H9 (cell line): Measurements from ENCODE around the gene MAN1A2. TPM values are rescaled to one million over a fixed set of nuclear protein-coding genes. Genes with fewer than 3 reads are reported as not detected.

Experiments
- DNase-seq: peaks from one replicate; pipeline ENCODE4 v3.0.0-alpha.2; 2017
- H2AFZ ChIP-seq: one replicate; pipeline ENCODE4 v1.6.1; 2013; ENCODE audit warnings: mild to moderate bottlenecking, low read length, control low read depth, moderate library complexity
- H2AK5ac ChIP-seq: 2 replicates; pipeline ENCODE4 v1.6.1; 2013; ENCODE audit warnings: low read length, control low read depth, mixed read lengths; ENCODE audit not compliant: insufficient read length
- H2BK120ac ChIP-seq: one replicate; pipeline ENCODE4 v1.6.1; 2013; ENCODE audit warnings: low read depth, mild to moderate bottlenecking, low read length, control low read depth, inconsistent platforms; ENCODE audit not compliant: poor library complexity, severe bottlenecking
- H2BK12ac ChIP-seq: 2 replicates; pipeline ENCODE4 v1.6.1; 2013; ENCODE audit warnings: low read length, control low read depth, mixed read lengths, low read depth; ENCODE audit not compliant: insufficient read length
- H2BK15ac ChIP-seq: 2 replicates; pipeline ENCODE4 v1.6.1; 2013; ENCODE audit warnings: low read depth, low read length, control low read depth
- H2BK20ac ChIP-seq: one replicate; pipeline ENCODE4 v1.6.1; 2013; ENCODE audit warnings: low read depth, mild to moderate bottlenecking, low read length, control low read depth, inconsistent platforms; ENCODE audit not compliant: poor library complexity, severe bottlenecking
- H2BK5ac ChIP-seq: 2 replicates; pipeline ENCODE4 v1.6.1; 2013; ENCODE audit warnings: low read length, control low read depth, mixed read lengths; ENCODE audit not compliant: insufficient read length
- H3K14ac ChIP-seq: 2 replicates; pipeline ENCODE4 v1.6.1; 2013; ENCODE audit warnings: low read length, control low read depth; ENCODE audit not compliant: insufficient read depth
- H3K18ac ChIP-seq: 2 replicates; pipeline ENCODE4 v1.6.1; 2013; ENCODE audit warnings: low read depth, mild to moderate bottlenecking, mixed read lengths, low read length, control low read depth; ENCODE audit not compliant: insufficient read length
- H3K23ac ChIP-seq: 2 replicates; pipeline ENCODE4 v1.6.1; 2013; ENCODE audit warnings: low read length, control low read depth, mixed read lengths, low read depth; ENCODE audit not compliant: insufficient read length
- H3K23me2 ChIP-seq: 2 replicates; pipeline ENCODE4 v1.6.1; 2013; ENCODE audit warnings: low read depth, mild to moderate bottlenecking, mixed read lengths, low read length, control low read depth; ENCODE audit not compliant: insufficient read length, poor library complexity, severe bottlenecking
- H3K27ac ChIP-seq: 2 replicates; pipeline ENCODE4 v1.5.1; 2013; ENCODE audit warnings: low read length, control low read depth, mixed read lengths, low read depth; ENCODE audit not compliant: insufficient read length
- H3K27me3 ChIP-seq: 2 replicates; pipeline ENCODE4 v1.6.1; 2013; ENCODE audit warnings: low read length, control low read depth, inconsistent platforms; ENCODE audit not compliant: insufficient read depth
- H3K4ac ChIP-seq: 2 replicates; pipeline ENCODE4 v1.6.1; 2013; ENCODE audit warnings: low read depth, mild to moderate bottlenecking, control low read depth, inconsistent platforms, low read length, moderate library complexity
- H3K4me1 ChIP-seq: 2 replicates; pipeline ENCODE4 v1.6.1; 2013; ENCODE audit warnings: low read length, control low read depth, inconsistent platforms; ENCODE audit not compliant: insufficient read depth
- H3K4me2 ChIP-seq: 2 replicates; pipeline ENCODE4 v1.6.1; 2013; ENCODE audit warnings: low read length, control low read depth, mixed read lengths; ENCODE audit not compliant: insufficient read length, insufficient read depth
- H3K56ac ChIP-seq: 2 replicates; pipeline ENCODE4 v1.6.1; 2013; ENCODE audit warnings: low read depth, mild to moderate bottlenecking, mixed read lengths, low read length, control low read depth; ENCODE audit not compliant: insufficient read length
- H3K79me1 ChIP-seq: 2 replicates; pipeline ENCODE4 v1.6.1; 2013; ENCODE audit warnings: low read depth, mild to moderate bottlenecking, moderate library complexity, low read length, control low read depth, inconsistent platforms; ENCODE audit not compliant: insufficient read depth, poor library complexity, severe bottlenecking
- H3K79me2 ChIP-seq: 2 replicates; pipeline ENCODE4 v1.6.1; 2013; ENCODE audit warnings: low read length, control low read depth, inconsistent platforms; ENCODE audit not compliant: insufficient read depth
- H3K9ac ChIP-seq: 2 replicates; pipeline ENCODE4 v1.6.1; 2013; ENCODE audit warnings: low read length, control low read depth, mixed read lengths; ENCODE audit not compliant: insufficient read length; ENCODE audit errors: extremely low read depth
- H3K9me3 ChIP-seq: one replicate; pipeline ENCODE4 v1.6.1; 2013; ENCODE audit warnings: low read depth, low read length, inconsistent platforms; ENCODE audit not compliant: control insufficient read depth
- H3T11ph ChIP-seq: one replicate; pipeline ENCODE4 v1.6.1; 2013; ENCODE audit warnings: mild to moderate bottlenecking, low read length, control low read depth, inconsistent platforms
- H4K20me1 ChIP-seq: one replicate; pipeline ENCODE4 v1.6.1; 2013; ENCODE audit not compliant: control insufficient read depth, insufficient read length, insufficient read depth
- H4K5ac ChIP-seq: 2 replicates; pipeline ENCODE4 v1.6.1; 2013; ENCODE audit warnings: low read depth, mild to moderate bottlenecking, mixed read lengths, low read length, control low read depth; ENCODE audit not compliant: insufficient read length
- H4K8ac ChIP-seq: replicated peaks from 2 replicates; pipeline ENCODE4 v1.6.1; 2013; ENCODE audit warnings: low read length, control low read depth, mixed read lengths, low read depth; ENCODE audit not compliant: insufficient read length
- H4K91ac ChIP-seq: 2 replicates; pipeline ENCODE4 v1.6.1; 2013; ENCODE audit warnings: low read depth, mild to moderate bottlenecking, moderate library complexity, mixed read lengths, low read length, control low read depth; ENCODE audit not compliant: insufficient read length
- H3K27ac Mint-ChIP-seq, 3 experiments: 2 replicates in 2 of 3; 3 replicates in 1 of 3; pipeline ENCODE4 v1.8.0; 2020 to 2021; ENCODE audit warnings: mixed read lengths in 3 of 3, mild to moderate bottlenecking in 1 of 3, moderate library complexity in 1 of 3
- H3K27me3 Mint-ChIP-seq: 2 replicates; pipeline ENCODE4 v1.8.0; 2021; ENCODE audit warnings: low read depth, mild to moderate bottlenecking, moderate library complexity, mixed read lengths
- H3K36me3 Mint-ChIP-seq, 3 experiments: 2 replicates in 2 of 3; 3 replicates in 1 of 3; pipeline ENCODE4 v1.8.0; 2020 to 2021; ENCODE audit warnings: low read depth in 3 of 3, mixed read lengths in 3 of 3; ENCODE audit not compliant: insufficient read depth in 1 of 3
- H3K4me1 Mint-ChIP-seq, 2 experiments: 2 replicates each; pipeline ENCODE4 v1.8.0; 2020; ENCODE audit warnings: mixed read lengths in 2 of 2
- H3K4me3 Mint-ChIP-seq, 2 experiments: 2 replicates in 1 of 2; 3 replicates in 1 of 2; pipeline ENCODE4 v1.8.0; 2020 to 2021; ENCODE audit warnings: mild to moderate bottlenecking in 2 of 2, mixed read lengths in 2 of 2, moderate library complexity in 1 of 2
- H3K9me3 Mint-ChIP-seq, 2 experiments: 2 replicates in 1 of 2; 3 replicates in 1 of 2; pipeline ENCODE4 v1.8.0; 2020; ENCODE audit warnings: mild to moderate bottlenecking in 2 of 2, mixed read lengths in 2 of 2, moderate library complexity in 1 of 2
- CTCF ChIP-seq: fragments of 200-600 bp; sonication (generic); conservative IDR thresholded peaks from 3 replicates; pipeline ENCODE4 v1.8.0; 2021; ENCODE audit warnings: antibody characterized with exemption, mild to moderate bottlenecking
- WGBS: extraction: QIAGEN DNeasy Blood & Tissue Kit; methylation state at CpG from one replicate; pipeline ENCODE4 v1.1.7; 2013; ENCODE audit warnings: missing lambda C conversion rate, low lambda C conversion rate, mixed read lengths; ENCODE audit not compliant: insufficient read length; ENCODE audit errors: extremely low coverage; 5-methylcytosine and 5-hydroxymethylcytosine counted together
- total RNA-seq: library from RNA; stranded (reverse); gene quantifications from 2 replicates; pipeline ENCODE4 v1.2.1, GENCODE V29; 2021

MAN1A2 gene
- total RNA-seq, 1 experiment from 2014 or later: 24.0 TPM

GRCh38 chr1:117336088-117336817, 31.0 kb upstream of the MAN1A2 start:
- no peak overlapping the region for H2BK120ac ChIP-seq
- no peaks in the 10 kb centered on the region; the same call in 1 of the 2 replicates for H3K4me1 ChIP-seq
- no peak overlapping the region for H3K9ac ChIP-seq
- H3K27me3 ChIP-seq: no peaks in the 10 kb centered on the region
- H2BK5ac ChIP-seq: no peak overlapping the region
- Mint-ChIP-seq H3K9me3 (peaks cover 1 to 6% of the 10 kb centered on the region in 2 experiments; a peak in 4 of 5 replicates), H3K36me3 (peaks cover 0 to 4% (median 2%) of the 10 kb centered on the region in 3 experiments; a peak in 3 of 7 replicates), H3K4me3 (no peak overlapping the region), H3K4me1 (peaks cover 11 to 15% of the 10 kb centered on the region in 2 experiments; a peak in 3 of 4 replicates), H3K27me3 (peaks cover 3% of the 10 kb centered on the region), H3K27ac (no peak overlapping the region)
- no peaks in the 10 kb centered on the region for H3K79me1 ChIP-seq
- H2AK5ac ChIP-seq: no peak overlapping the region
- H3K14ac ChIP-seq: no peak overlapping the region
- no peak overlapping the region for H4K5ac ChIP-seq
- no peak for DNase-seq
- no peak overlapping the region for H2AFZ ChIP-seq
- no peak overlapping the region for H2BK15ac ChIP-seq
- no peak overlapping the region for H3K56ac ChIP-seq
- H3K79me2 ChIP-seq: no peaks in the 10 kb centered on the region
- no peak overlapping the region for H3K4ac ChIP-seq
- H3K23me2 ChIP-seq: no peaks in the 10 kb centered on the region
- no peak overlapping the region for H3T11ph ChIP-seq
- no peaks in the 10 kb centered on the region for H4K20me1 ChIP-seq
- H3K23ac ChIP-seq: no peak overlapping the region
- no peak overlapping the region for H2BK20ac ChIP-seq
- no peak overlapping the region for H2BK12ac ChIP-seq
- H3K4me2 ChIP-seq: no peak overlapping the region
- no peak overlapping the region for H4K91ac ChIP-seq
- WGBS: no CpG with 5 or more reads among the region's 2 CpGs
- H3K18ac ChIP-seq: no peak overlapping the region
- no peak for TF ChIP-seq CTCF
- H3K9me3 ChIP-seq: no peaks in the 10 kb centered on the region
- no peak overlapping the region for H3K27ac ChIP-seq
- no peak overlapping the region for H4K8ac ChIP-seq
